ENCODE data around the gene EHD4.

Gene EHD4

GRCh38 chr15:42002333-42002732 is 30.0 kb upstream of the EHD4 start:
- DNase-seq (ENCODE audit: low read depth, low spot score): no peak
- no peak overlapping the region for H3K9ac ChIP-seq (ENCODE audit: insufficient read length, low read depth)
- no peak overlapping the region for H3K4me3 ChIP-seq (ENCODE audit: insufficient read length, low read depth)
- no peaks in the 10 kb centered on the region for H3K27me3 ChIP-seq (ENCODE audit: insufficient read depth, insufficient read length)
- H3K36me3 ChIP-seq (ENCODE audit: insufficient read depth, insufficient read length, low read length): no peaks in the 10 kb centered on the region
- TF ChIP-seq ZNF274 (IDR thresholded peaks at IDR 0.05; ENCODE audit: low read depth, low read length): no peak
- H3K9me3 ChIP-seq (ENCODE audit: insufficient read depth, low read length): no peaks in the 10 kb centered on the region
- H3K4me1 ChIP-seq (ENCODE audit: insufficient read depth, insufficient read length): no peaks in the 10 kb centered on the region

DNA sequence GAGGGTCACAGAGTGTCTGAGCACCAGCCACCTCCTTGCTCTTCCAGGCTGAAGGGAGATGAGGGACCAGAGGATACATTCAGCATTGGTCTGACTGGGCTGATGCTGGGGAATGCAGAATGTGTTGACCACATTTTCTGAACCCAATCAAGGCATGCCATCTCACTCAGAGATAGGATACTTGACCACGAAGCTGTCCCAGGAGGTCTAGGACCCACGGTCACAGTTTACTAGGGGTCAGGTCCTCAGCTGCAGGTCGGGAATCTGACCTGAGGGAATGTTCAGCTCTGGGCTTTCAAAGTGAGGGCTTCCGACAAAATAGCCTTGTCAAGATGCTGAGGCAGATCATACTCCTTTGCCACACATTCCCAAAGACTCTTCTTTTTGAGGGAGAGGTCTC is 28.9 kb upstream of the EHD4 start:
- no peak for TF ChIP-seq SUZ12 (IDR thresholded peaks at IDR 0.05; ENCODE audit: extremely low read depth, insufficient read depth, insufficient read length)
- TF ChIP-seq ZNF274 (IDR thresholded peaks at IDR 0.05; ENCODE audit: low read depth, low read length): no peak
- no peaks in the 10 kb centered on the region for H3K27me3 ChIP-seq (ENCODE audit: insufficient read depth, insufficient read length)

GRCh38 chr15:41999290-42000285 is 27.2 kb upstream of the EHD4 start:
- TF ChIP-seq SUZ12 (IDR thresholded peaks at IDR 0.05; ENCODE audit: extremely low read depth, insufficient read depth, insufficient read length) (no peak), ZNF274 (IDR thresholded peaks at IDR 0.05; ENCODE audit: low read depth, low read length) (no peak), YY1 (IDR thresholded peaks at IDR 0.05; ENCODE audit: insufficient read depth, insufficient read length) (no peak)
- Histone ChIP-seq H3K27me3 (ENCODE audit: insufficient read depth, insufficient read length) (no peaks in the 10 kb centered on the region), H3K4me3 (ENCODE audit: insufficient read length, low read depth) (no peak overlapping the region), H3K9me3 (ENCODE audit: insufficient read depth, low read length) (no peaks in the 10 kb centered on the region), H3K36me3 (ENCODE audit: insufficient read depth, insufficient read length, low read length) (no peaks in the 10 kb centered on the region), H3K9ac (ENCODE audit: insufficient read length, low read depth) (no peak overlapping the region), H3K4me1 (ENCODE audit: insufficient read depth, insufficient read length) (no peaks in the 10 kb centered on the region)
- DNase-seq (ENCODE audit: low read depth, low spot score): no peak

More for the DNA sequence above, 28.9 kb upstream of the EHD4 start:
- no peak overlapping the region for H3K9ac ChIP-seq (ENCODE audit: insufficient read length, low read depth)
- H3K36me3 ChIP-seq (ENCODE audit: insufficient read depth, insufficient read length, low read length): no peaks in the 10 kb centered on the region
- no peaks in the 10 kb centered on the region for H3K4me1 ChIP-seq (ENCODE audit: insufficient read depth, insufficient read length)
- H3K9me3 ChIP-seq (ENCODE audit: insufficient read depth, low read length): no peaks in the 10 kb centered on the region
- no peak for DNase-seq (ENCODE audit: low read depth, low spot score)
- no peak overlapping the region for H3K4me3 ChIP-seq (ENCODE audit: insufficient read length, low read depth)

GRCh38 chr15:41997845-41998244 is 25.5 kb upstream of the EHD4 start:
- Histone ChIP-seq H3K4me1 (ENCODE audit: insufficient read depth, insufficient read length) (no peaks in the 10 kb centered on the region), H3K4me3 (ENCODE audit: insufficient read length, low read depth) (no peak overlapping the region), H3K9me3 (ENCODE audit: insufficient read depth, low read length) (no peaks in the 10 kb centered on the region), H3K36me3 (ENCODE audit: insufficient read depth, insufficient read length, low read length) (no peaks in the 10 kb centered on the region), H3K27me3 (ENCODE audit: insufficient read depth, insufficient read length) (no peaks in the 10 kb centered on the region), H3K9ac (ENCODE audit: insufficient read length, low read depth) (no peak overlapping the region)
- TF ChIP-seq YY1 (IDR thresholded peaks at IDR 0.05; ENCODE audit: insufficient read depth, insufficient read length): no peak
- no peak for TF ChIP-seq ZNF274 (IDR thresholded peaks at IDR 0.05; ENCODE audit: low read depth, low read length)
- TF ChIP-seq SUZ12 (IDR thresholded peaks at IDR 0.05; ENCODE audit: extremely low read depth, insufficient read depth, insufficient read length): no peak
- no peak for DNase-seq (ENCODE audit: low read depth, low spot score)

GRCh38 chr15:41996921-41997592 is 24.7 kb upstream of the EHD4 start:
- no peak for DNase-seq (ENCODE audit: low read depth, low spot score)
- Histone ChIP-seq H3K4me1 (ENCODE audit: insufficient read depth, insufficient read length) (no peaks in the 10 kb centered on the region), H3K9me3 (ENCODE audit: insufficient read depth, low read length) (no peaks in the 10 kb centered on the region), H3K4me3 (ENCODE audit: insufficient read length, low read depth) (no peak overlapping the region), H3K27me3 (ENCODE audit: insufficient read depth, insufficient read length) (no peaks in the 10 kb centered on the region), H3K36me3 (ENCODE audit: insufficient read depth, insufficient read length, low read length) (no peaks in the 10 kb centered on the region), H3K9ac (ENCODE audit: insufficient read length, low read depth) (no peak overlapping the region)
- no peak for TF ChIP-seq ZNF274 (IDR thresholded peaks at IDR 0.05; ENCODE audit: low read depth, low read length)
- no peak for TF ChIP-seq SUZ12 (IDR thresholded peaks at IDR 0.05; ENCODE audit: extremely low read depth, insufficient read depth, insufficient read length)
- TF ChIP-seq YY1 (IDR thresholded peaks at IDR 0.05; ENCODE audit: insufficient read depth, insufficient read length): no peak

DNA sequence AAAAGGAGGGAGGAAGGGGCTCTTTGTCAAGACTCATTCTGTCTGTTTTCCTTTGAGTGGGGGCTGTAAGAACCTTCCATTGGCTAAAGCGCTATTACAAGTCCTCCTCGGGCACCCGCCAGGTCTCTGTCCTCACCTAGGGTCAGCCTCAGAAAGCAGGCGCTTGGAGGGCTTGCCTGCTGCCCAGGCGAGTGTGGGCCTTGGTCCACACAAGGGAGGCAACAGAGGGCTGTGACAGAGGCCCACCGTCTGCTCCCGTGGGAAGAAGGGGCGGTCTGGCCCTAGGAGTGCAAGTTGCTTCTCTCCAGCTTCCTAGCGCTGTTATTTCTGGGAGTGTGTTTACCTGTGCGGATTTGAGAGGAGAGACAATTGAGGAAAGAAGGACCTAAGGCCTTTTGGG is 24.0 kb upstream of the EHD4 start:
- TF ChIP-seq ZNF274 (IDR thresholded peaks at IDR 0.05; ENCODE audit: low read depth, low read length): no peak
- TF ChIP-seq YY1 (IDR thresholded peaks at IDR 0.05; ENCODE audit: insufficient read depth, insufficient read length): no peak
- no peak for TF ChIP-seq SUZ12 (IDR thresholded peaks at IDR 0.05; ENCODE audit: extremely low read depth, insufficient read depth, insufficient read length)
- H3K27me3 ChIP-seq (ENCODE audit: insufficient read depth, insufficient read length): no peaks in the 10 kb centered on the region
- DNase-seq (ENCODE audit: low read depth, low spot score): no peak
- H3K9ac ChIP-seq (ENCODE audit: insufficient read length, low read depth): no peak overlapping the region
- no peaks in the 10 kb centered on the region for H3K36me3 ChIP-seq (ENCODE audit: insufficient read depth, insufficient read length, low read length)
- H3K9me3 ChIP-seq (ENCODE audit: insufficient read depth, low read length): no peaks in the 10 kb centered on the region
- H3K4me1 ChIP-seq (ENCODE audit: insufficient read depth, insufficient read length): no peaks in the 10 kb centered on the region
- H3K4me3 ChIP-seq (ENCODE audit: insufficient read length, low read depth): no peak overlapping the region

- Histone ChIP-seq H3K9ac (ENCODE audit: insufficient read length, low read depth) (no peak overlapping the region), H3K4me3 (ENCODE audit: insufficient read length, low read depth) (no peak overlapping the region), H3K36me3 (ENCODE audit: insufficient read depth, insufficient read length, low read length) (no peaks in the 10 kb centered on the region), H3K27me3 (ENCODE audit: insufficient read depth, insufficient read length) (no peaks in the 10 kb centered on the region), H3K9me3 (ENCODE audit: insufficient read depth, low read length) (no peaks in the 10 kb centered on the region), H3K4me1 (ENCODE audit: insufficient read depth, insufficient read length) (no peaks in the 10 kb centered on the region)
- DNase-seq (ENCODE audit: low read depth, low spot score): no peak
- TF ChIP-seq YY1 (IDR thresholded peaks at IDR 0.05; ENCODE audit: insufficient read depth, insufficient read length) (no peak), ZNF274 (IDR thresholded peaks at IDR 0.05; ENCODE audit: low read depth, low read length) (no peak), SUZ12 (IDR thresholded peaks at IDR 0.05; ENCODE audit: extremely low read depth, insufficient read depth, insufficient read length) (no peak)
These were observed 23.1 kb upstream of the EHD4 start for GRCh38 chr15:41995476-41995855.
